NK-92 treated with Interleukin-12 subunit alpha and Interleukin-12 subunit beta, amount 100 ng/mL, for 24 hours (cell line): ENCODE results near the gene PCDHB3.
"Not testable (repeated sequence)": the region's sequence is repeated elsewhere in the genome, so short reads cannot be mapped to it uniquely, and the experiment has no call there.

Source experiments
- DNase-seq: peaks from one replicate; lab custom pipeline; 2025; lab: John Stamatoyannopoulos, UW

Gene PCDHB3

GRCh38 chr5:141135718-141136266, 35.5 kb downstream of the PCDHB3 start:
- DNase-seq = no peak

DNA sequence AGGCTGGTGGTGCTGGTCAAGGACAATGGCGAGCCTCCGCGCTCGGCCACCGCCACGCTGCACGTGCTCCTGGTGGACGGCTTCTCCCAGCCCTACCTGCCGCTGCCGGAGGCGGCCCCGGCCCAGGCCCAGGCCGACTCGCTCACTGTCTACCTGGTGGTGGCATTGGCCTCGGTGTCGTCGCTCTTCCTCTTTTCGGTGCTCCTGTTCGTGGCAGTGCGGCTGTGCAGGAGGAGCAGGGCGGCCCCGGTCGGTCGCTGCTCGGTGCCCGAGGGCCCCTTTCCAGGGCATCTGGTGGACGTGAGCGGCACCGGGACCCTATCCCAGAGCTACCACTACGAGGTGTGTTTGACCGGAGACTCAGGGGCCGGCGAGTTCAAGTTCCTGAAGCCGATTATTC, 37.1 kb downstream of the PCDHB3 start:
- not testable (repeated sequence) for DNase-seq

DNA sequence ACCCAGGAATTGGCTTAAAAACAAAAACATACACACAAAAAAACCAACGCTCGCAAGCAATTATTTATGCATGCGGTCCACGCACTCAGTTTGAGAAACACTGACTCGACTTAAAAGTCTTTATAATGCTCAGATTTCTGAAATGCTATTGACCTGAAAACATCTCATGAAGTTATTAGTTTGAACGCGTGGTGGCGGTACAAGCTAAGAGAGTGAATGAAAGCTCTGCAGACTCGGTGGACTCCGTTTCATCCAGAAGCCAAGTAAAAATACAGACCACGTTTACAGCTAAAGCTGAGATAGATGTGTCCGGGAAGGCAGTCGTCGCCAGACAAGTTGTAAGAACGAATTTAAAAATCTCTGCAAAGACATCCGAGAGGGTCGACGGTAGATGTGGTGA, 49.5 kb downstream of the PCDHB3 start, which contains the start of gene PCDHB6:
Gene PCDHB6 (plus strand): TSS at position 246 of the 400 bp plus-strand sequence. CDS start 201 bp downstream, outside the sequence.
- no peak for DNase-seq

GRCh38 chr5:141150224-141150992, 50.1 kb downstream of the PCDHB3 start:
- DNase-seq = no peak

GRCh38 chr5:141150993-141151325, 50.7 kb downstream of the PCDHB3 start:
- DNase-seq = no peak

DNA sequence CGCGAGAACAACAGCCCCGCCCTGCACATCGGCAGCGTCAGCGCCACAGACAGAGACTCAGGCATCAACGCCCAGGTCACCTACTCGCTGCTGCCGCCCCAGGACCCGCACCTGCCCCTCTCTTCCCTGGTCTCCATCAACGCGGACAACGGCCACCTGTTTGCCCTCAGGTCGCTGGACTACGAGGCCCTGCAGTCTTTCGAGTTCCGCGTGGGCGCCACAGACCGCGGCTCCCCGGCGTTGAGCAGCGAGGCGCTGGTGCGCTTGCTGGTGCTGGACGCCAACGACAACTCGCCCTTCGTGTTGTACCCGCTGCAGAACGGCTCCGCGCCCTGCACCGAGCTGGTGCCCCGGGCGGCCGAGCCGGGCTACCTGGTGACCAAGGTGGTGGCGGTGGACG, 51.4 kb downstream of the PCDHB3 start:
- DNase-seq = not testable (repeated sequence)

GRCh38 chr5:141152096-141152495, 51.8 kb downstream of the PCDHB3 start:
- DNase-seq = not testable (repeated sequence)
